HFFc6 (cell line): Measurements from ENCODE around the gene IL37. TPM values are rescaled to one million over a fixed set of nuclear protein-coding genes. Genes with fewer than 3 reads are reported as not detected.
A peak's percentile ranks its signal among the peaks of the same experiment; 100 is the strongest.

Experiments used
- DNase-seq: peaks from one replicate; pipeline ENCODE4 v3.0.0-alpha.2; 2018
- H3K27ac Mint-ChIP-seq: 2 replicates; pipeline ENCODE4 v1.8.0; 2020; ENCODE audit warnings: mild to moderate bottlenecking, mixed read lengths
- H3K27me3 Mint-ChIP-seq: 2 replicates; pipeline ENCODE4 v1.8.0; 2021; ENCODE audit warnings: mild to moderate bottlenecking, moderate library complexity, mixed read lengths; ENCODE audit not compliant: insufficient read depth
- H3K36me3 Mint-ChIP-seq: 2 replicates; pipeline ENCODE4 v1.8.0; 2021; ENCODE audit warnings: low read depth, mixed read lengths
- H3K4me1 Mint-ChIP-seq: 2 replicates; pipeline ENCODE4 v1.8.0; 2020; ENCODE audit warnings: low read depth, mixed read lengths
- H3K4me3 Mint-ChIP-seq: 2 replicates; pipeline ENCODE4 v1.8.0; 2020; ENCODE audit warnings: mild to moderate bottlenecking, moderate library complexity, mixed read lengths
- H3K9me3 Mint-ChIP-seq: 2 replicates; pipeline ENCODE4 v1.8.0; 2020; ENCODE audit warnings: mild to moderate bottlenecking, mixed read lengths
- total RNA-seq, 6 experiments: library from RNA; stranded (reverse); fragmentation: NEBNext Ultra II Directional; extraction: Animal tissue kit (Norgen Biotek cat#: 25700); gene quantifications; 2 replicates in 1 of 6; 3 replicates in 5 of 6; pipeline ENCODE4 v1.2.3, GENCODE V29; 2021
- TF ChIP-seq, protein P1 (sequence below): fragments of 200-600 bp; sonication (generic); IDR thresholded peaks from 2 replicates; pipeline ENCODE4 v1.5.0; 2021; ENCODE audit warnings: antibody characterized with exemption, mild to moderate bottlenecking

IL37 gene
- total RNA-seq, 6 experiments from 2014 or later = not detected

DNA sequence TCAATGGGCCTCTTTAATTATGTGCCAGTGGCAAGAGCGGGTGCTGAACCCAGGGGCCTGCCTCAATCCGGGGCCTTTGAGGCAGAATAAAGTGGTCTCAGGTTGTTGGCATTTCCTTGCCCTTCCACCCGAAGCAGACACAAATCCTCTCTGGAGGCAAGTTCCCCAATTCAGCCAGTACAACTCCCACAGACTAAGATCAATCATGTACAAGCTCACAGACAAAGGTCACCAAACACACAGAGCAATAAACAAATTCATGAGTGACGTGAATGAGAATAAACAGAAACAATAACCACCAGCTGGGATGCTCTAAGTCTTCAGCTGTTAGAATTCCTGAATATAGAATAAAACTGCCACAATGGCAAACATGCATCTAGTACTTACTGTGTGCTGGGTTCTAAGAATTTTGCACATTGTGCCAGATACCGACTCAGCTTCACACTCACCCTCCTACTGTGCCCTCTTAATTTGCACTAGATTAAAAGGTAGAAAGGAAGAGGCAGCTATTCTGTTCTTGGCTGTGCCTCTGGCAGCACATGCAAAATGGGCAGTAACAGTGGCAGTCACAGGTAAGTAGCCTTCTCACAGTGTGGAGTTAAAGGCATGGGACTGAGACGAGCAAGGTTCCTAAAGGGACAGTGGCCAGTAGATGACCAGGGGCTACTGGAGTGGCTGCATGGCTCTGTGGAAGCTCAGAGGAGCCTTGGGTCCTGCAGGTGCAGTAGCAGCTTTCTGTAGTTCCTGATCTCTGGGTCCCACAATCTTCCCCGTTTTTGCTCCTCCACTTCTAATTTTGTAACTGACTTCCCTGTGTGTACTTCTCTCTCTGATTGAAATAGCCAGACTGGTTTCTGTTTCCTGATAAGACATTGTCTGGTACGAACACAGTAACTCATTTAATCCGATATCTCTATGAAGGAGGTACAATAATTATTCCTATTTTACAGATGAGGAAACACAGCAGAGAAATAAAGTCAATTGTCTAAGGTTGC is 39.8 kb upstream of the IL37 start:
- Mint-ChIP-seq H3K4me1 (peaks cover 40% of the 10 kb centered on the region), H3K4me3 (no peak overlapping the region), H3K27me3 (peaks cover 4% of the 10 kb centered on the region), H3K27ac (no peak overlapping the region), H3K36me3 (peaks cover 17% of the 10 kb centered on the region), H3K9me3 (peaks cover 4% of the 10 kb centered on the region)
- DNase-seq = no peak
- TF ChIP-seq, protein P1, sequence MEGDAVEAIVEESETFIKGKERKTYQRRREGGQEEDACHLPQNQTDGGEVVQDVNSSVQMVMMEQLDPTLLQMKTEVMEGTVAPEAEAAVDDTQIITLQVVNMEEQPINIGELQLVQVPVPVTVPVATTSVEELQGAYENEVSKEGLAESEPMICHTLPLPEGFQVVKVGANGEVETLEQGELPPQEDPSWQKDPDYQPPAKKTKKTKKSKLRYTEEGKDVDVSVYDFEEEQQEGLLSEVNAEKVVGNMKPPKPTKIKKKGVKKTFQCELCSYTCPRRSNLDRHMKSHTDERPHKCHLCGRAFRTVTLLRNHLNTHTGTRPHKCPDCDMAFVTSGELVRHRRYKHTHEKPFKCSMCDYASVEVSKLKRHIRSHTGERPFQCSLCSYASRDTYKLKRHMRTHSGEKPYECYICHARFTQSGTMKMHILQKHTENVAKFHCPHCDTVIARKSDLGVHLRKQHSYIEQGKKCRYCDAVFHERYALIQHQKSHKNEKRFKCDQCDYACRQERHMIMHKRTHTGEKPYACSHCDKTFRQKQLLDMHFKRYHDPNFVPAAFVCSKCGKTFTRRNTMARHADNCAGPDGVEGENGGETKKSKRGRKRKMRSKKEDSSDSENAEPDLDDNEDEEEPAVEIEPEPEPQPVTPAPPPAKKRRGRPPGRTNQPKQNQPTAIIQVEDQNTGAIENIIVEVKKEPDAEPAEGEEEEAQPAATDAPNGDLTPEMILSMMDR = no peak

DNA sequence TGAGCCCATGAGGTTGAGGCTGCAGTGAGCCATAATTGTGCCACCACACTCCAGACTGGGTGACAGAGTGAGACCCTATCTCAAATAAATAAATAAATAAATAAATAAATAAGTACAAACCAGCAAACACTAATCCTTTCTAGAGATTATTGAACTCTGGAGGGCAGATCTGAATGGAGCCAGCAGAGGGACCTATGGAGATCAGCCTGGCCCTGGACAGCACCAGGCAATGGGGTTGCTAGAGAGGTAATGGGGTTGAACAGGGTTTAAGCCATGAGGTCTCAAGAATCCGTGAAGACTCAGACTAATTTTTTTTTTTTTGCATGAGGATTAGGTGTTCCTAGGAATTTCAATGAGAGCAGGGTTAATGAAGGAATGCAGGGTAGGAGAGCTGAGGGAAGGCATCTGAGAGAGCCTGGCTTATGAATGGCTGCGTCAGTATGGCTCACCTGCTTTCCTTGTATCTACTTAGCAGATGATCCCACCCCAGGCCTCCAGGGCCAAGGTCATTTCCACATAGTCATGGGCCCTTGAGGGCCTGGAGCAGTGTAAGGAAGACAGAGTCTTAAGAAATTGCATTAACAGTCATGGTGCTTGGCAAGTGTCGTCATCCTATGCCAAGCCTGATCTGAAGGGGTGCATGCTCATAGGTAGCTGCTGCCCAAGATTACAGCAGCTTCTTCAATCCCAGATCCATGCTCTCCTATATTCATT is 34.6 kb upstream of the IL37 start:
- TF ChIP-seq, protein P1 = peak; percentile 45
- peaks cover 1% of the 10 kb centered on the region; the same call in 1 of the 2 replicates for H3K27me3 Mint-ChIP-seq
- peaks cover 54% of the 10 kb centered on the region for H3K4me1 Mint-ChIP-seq
- peaks cover 8% of the 10 kb centered on the region; the same call in 1 of the 2 replicates for H3K36me3 Mint-ChIP-seq
- DNase-seq = no peak
- peak overlapping the region; percentile 85 for H3K27ac Mint-ChIP-seq
- H3K4me3 Mint-ChIP-seq = no peak overlapping the region
- no peaks in the 10 kb centered on the region for H3K9me3 Mint-ChIP-seq

DNA sequence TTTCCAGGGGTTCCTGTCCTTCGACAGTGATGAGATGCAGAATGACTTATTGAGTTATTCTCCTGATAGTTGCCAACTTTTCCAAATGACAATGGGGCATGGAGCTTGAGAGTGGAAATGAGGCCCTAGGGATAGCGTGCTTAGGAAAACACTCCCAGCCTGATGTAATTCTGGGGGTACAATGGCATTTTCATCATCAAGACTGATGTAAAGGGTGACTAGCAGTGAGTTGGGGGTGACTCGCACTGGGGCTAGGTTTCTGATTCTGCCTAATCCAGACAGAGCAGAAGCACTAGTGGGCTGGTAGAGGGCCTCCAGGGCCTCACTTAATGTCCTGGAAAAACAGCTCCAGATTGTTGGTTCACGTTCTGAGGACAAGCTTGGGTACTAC is 34.0 kb upstream of the IL37 start:
- H3K36me3 Mint-ChIP-seq = peaks cover 6% of the 10 kb centered on the region; the same call in 1 of the 2 replicates
- no peak overlapping the region; the same call in 1 of the 2 replicates for H3K4me3 Mint-ChIP-seq
- no peak for DNase-seq
- H3K9me3 Mint-ChIP-seq = no peaks in the 10 kb centered on the region
- H3K4me1 Mint-ChIP-seq = peaks cover 59% of the 10 kb centered on the region
- H3K27me3 Mint-ChIP-seq = peaks cover 1% of the 10 kb centered on the region; the same call in 1 of the 2 replicates
- TF ChIP-seq, protein P1 = no peak
- peak overlapping the region; percentile 85 for H3K27ac Mint-ChIP-seq

DNA sequence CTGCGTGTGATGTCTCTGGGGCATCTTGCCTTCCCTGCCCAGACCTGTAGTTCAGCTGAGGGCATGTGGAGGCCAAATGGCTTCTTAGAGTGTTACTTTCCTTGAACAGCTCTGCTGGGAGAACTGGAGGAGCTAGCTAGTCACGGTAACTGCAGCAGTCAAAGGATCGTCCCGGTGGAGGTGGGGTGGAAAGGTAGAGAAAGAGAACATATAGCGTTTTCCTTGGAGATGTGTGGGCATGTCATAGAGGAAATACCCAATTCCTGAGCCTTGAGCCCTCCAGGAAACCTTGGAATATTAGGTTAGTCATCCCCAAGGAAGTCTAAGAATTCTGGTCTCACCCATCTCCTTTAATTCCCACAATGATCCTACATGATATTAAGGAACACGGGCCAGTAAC is 33.5 kb upstream of the IL37 start:
- peak; percentile 27 for DNase-seq
- peak overlapping the region; percentile 24 for H3K4me3 Mint-ChIP-seq
- H3K4me1 Mint-ChIP-seq = peaks cover 64% of the 10 kb centered on the region
- H3K36me3 Mint-ChIP-seq = peaks cover 4% of the 10 kb centered on the region; the same call in 1 of the 2 replicates
- TF ChIP-seq, protein P1 = no peak
- no peaks in the 10 kb centered on the region for H3K9me3 Mint-ChIP-seq
- peaks cover 1% of the 10 kb centered on the region; the same call in 1 of the 2 replicates for H3K27me3 Mint-ChIP-seq
- peak overlapping the region; percentile 85 for H3K27ac Mint-ChIP-seq

DNA sequence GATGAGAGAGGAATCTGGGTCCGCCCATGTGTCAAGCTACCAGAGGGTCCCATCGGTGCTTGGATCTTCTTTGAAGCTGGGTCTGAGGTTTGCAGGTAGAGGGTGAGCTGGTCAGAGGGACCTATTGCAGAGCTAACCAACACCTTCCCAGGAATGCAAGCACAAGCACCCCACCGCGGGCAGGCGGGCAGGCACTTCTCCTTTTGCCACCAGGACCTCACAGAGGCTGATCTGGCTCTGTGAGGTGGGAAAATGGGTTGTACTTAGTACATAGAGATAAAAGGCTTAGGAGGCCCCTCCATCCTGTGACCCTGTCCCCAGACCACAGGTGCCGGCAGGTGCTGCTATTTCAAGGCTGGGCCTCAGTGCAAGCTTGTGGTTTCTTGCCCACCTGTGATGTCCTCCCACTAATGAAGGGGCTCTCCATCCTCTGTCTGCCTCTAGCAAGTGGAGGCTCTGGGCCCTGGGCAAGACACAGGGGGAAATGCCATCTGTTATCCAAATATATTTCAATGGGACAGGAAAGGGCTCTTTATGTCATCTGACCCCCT is 31.4 kb upstream of the IL37 start:
- H3K4me1 Mint-ChIP-seq = peaks cover 72% of the 10 kb centered on the region
- H3K4me3 Mint-ChIP-seq = peak overlapping the region; percentile 59; the same call in 1 of the 2 replicates
- H3K27ac Mint-ChIP-seq = peak overlapping the region; percentile 91
- TF ChIP-seq, protein P1 = no peak
- no peak for DNase-seq
- H3K36me3 Mint-ChIP-seq = peaks cover 4% of the 10 kb centered on the region; the same call in 1 of the 2 replicates
- no peaks in the 10 kb centered on the region for H3K27me3 Mint-ChIP-seq
- H3K9me3 Mint-ChIP-seq = no peaks in the 10 kb centered on the region
